ENCODE measurements around the gene PRC1. TPM values are rescaled to one million over a fixed set of nuclear protein-coding genes. Genes with fewer than 3 reads are reported as not detected.

The PRC1 gene
- total RNA-seq, 2 experiments from 2014 or later, result 149 to 224 TPM

- Histone ChIP-seq H3K79me2 (ENCODE audit: insufficient read depth, low read depth, low read length) (no peaks in the 10 kb centered on the region), H3K4me2 (ENCODE audit: low read length) (no peak overlapping the region), H3K4me3 (ENCODE audit: low read depth, low read length, poor library complexity, severe bottlenecking) (no peak overlapping the region), H3K27ac (ENCODE audit: low read depth, low read length, poor library complexity, severe bottlenecking) (no peak overlapping the region), H3K36me3 (ENCODE audit: insufficient read depth, low read length) (no peaks in the 10 kb centered on the region), H2AFZ (ENCODE audit: low read length) (no peak overlapping the region), H3K4me1 (ENCODE audit: insufficient read depth, low read length, poor library complexity, severe bottlenecking) (peaks cover 24% of the 10 kb centered on the region), H3K9me3 (ENCODE audit: low read length) (no peaks in the 10 kb centered on the region), H4K20me1 (ENCODE audit: insufficient read depth, low read length) (no peaks in the 10 kb centered on the region), H3K9me2 (ENCODE audit: insufficient read depth, low read length) (no peaks in the 10 kb centered on the region)
- no TSS peak for BruUV-seq (replicated peaks)
- TF ChIP-seq, protein P1, sequence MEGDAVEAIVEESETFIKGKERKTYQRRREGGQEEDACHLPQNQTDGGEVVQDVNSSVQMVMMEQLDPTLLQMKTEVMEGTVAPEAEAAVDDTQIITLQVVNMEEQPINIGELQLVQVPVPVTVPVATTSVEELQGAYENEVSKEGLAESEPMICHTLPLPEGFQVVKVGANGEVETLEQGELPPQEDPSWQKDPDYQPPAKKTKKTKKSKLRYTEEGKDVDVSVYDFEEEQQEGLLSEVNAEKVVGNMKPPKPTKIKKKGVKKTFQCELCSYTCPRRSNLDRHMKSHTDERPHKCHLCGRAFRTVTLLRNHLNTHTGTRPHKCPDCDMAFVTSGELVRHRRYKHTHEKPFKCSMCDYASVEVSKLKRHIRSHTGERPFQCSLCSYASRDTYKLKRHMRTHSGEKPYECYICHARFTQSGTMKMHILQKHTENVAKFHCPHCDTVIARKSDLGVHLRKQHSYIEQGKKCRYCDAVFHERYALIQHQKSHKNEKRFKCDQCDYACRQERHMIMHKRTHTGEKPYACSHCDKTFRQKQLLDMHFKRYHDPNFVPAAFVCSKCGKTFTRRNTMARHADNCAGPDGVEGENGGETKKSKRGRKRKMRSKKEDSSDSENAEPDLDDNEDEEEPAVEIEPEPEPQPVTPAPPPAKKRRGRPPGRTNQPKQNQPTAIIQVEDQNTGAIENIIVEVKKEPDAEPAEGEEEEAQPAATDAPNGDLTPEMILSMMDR (conservative IDR thresholded peaks at IDR 0.05; ENCODE audit: low read length), result no peak
- no peak for TF ChIP-seq EZH2phosphoT487 (IDR thresholded peaks at IDR 0.05; ENCODE audit: borderline replicate concordance, low read depth, low read length)
- CTCF ChIA-PET (ENCODE audit: unreplicated experiment), result no interaction called here
- POLR2A ChIA-PET, result interaction anchor here (1.2 kb wide), 1 partner anchor 13 kb away, joined by 3 read pairs; no protein-coding TSS in a partner anchor
- intact Hi-C loops (cut with micrococcal nuclease; ENCODE audit: unreplicated experiment), result no loop called here
- no peak for DNase-seq (ENCODE audit: low spot score)
These were observed 75.5 kb downstream of the PRC1 start for GRCh38 chr15:90918835-90919234.

- intact Hi-C loops (cut with micrococcal nuclease; ENCODE audit: unreplicated experiment), result no loop called here
- Histone ChIP-seq H3K4me3 (ENCODE audit: low read depth, low read length, poor library complexity, severe bottlenecking) (no peak overlapping the region), H3K9me3 (ENCODE audit: low read length) (no peaks in the 10 kb centered on the region), H2AFZ (ENCODE audit: low read length) (no peak overlapping the region), H3K27ac (ENCODE audit: low read depth, low read length, poor library complexity, severe bottlenecking) (no peak overlapping the region), H3K9me2 (ENCODE audit: insufficient read depth, low read length) (no peaks in the 10 kb centered on the region), H3K4me2 (ENCODE audit: low read length) (no peak overlapping the region), H4K20me1 (ENCODE audit: insufficient read depth, low read length) (no peaks in the 10 kb centered on the region), H3K79me2 (ENCODE audit: insufficient read depth, low read depth, low read length) (no peaks in the 10 kb centered on the region), H3K36me3 (ENCODE audit: insufficient read depth, low read length) (no peaks in the 10 kb centered on the region), H3K4me1 (ENCODE audit: insufficient read depth, low read length, poor library complexity, severe bottlenecking) (peaks cover 24% of the 10 kb centered on the region)
- TF ChIP-seq EZH2phosphoT487 (IDR thresholded peaks at IDR 0.05; ENCODE audit: borderline replicate concordance, low read depth, low read length), result no peak
- TF ChIP-seq, protein P1 (conservative IDR thresholded peaks at IDR 0.05; ENCODE audit: low read length), result no peak
- no peak for DNase-seq (ENCODE audit: low spot score)
- BruUV-seq (replicated peaks), result no TSS peak
- ChIA-PET CTCF (ENCODE audit: unreplicated experiment) (no interaction called here), POLR2A (interaction anchor here (0.6 to 1.4 kb wide), 3 partner anchors 12 to 134 kb away, joined by 3 read pairs; no protein-coding TSS in a partner anchor)
These were observed 76.1 kb downstream of the PRC1 start for GRCh38 chr15:90918034-90918788.

GRCh38 chr15:90917569-90917968 lies 76.8 kb downstream of the PRC1 start:
- POLR2A ChIA-PET, result interaction anchor here (0.6 to 1.4 kb wide), 2 partner anchors 14 to 135 kb away, joined by 3 read pairs; no protein-coding TSS in a partner anchor
- CTCF ChIA-PET (ENCODE audit: unreplicated experiment), result no interaction called here
- DNase-seq (ENCODE audit: low spot score), result no peak
- Histone ChIP-seq H2AFZ (ENCODE audit: low read length) (no peak overlapping the region), H3K9me2 (ENCODE audit: insufficient read depth, low read length) (no peaks in the 10 kb centered on the region), H3K4me2 (ENCODE audit: low read length) (no peak overlapping the region), H4K20me1 (ENCODE audit: insufficient read depth, low read length) (no peaks in the 10 kb centered on the region), H3K27ac (ENCODE audit: low read depth, low read length, poor library complexity, severe bottlenecking) (no peak overlapping the region), H3K79me2 (ENCODE audit: insufficient read depth, low read depth, low read length) (no peaks in the 10 kb centered on the region), H3K4me3 (ENCODE audit: low read depth, low read length, poor library complexity, severe bottlenecking) (no peak overlapping the region), H3K9me3 (ENCODE audit: low read length) (no peaks in the 10 kb centered on the region), H3K4me1 (ENCODE audit: insufficient read depth, low read length, poor library complexity, severe bottlenecking) (peaks cover 24% of the 10 kb centered on the region), H3K36me3 (ENCODE audit: insufficient read depth, low read length) (no peaks in the 10 kb centered on the region)
- TF ChIP-seq EZH2phosphoT487 (IDR thresholded peaks at IDR 0.05; ENCODE audit: borderline replicate concordance, low read depth, low read length), result no peak
- TF ChIP-seq, protein P1 (conservative IDR thresholded peaks at IDR 0.05; ENCODE audit: low read length), result no peak
- BruUV-seq (replicated peaks), result no TSS peak
- intact Hi-C loops (cut with micrococcal nuclease; ENCODE audit: unreplicated experiment), result no loop called here

All from OCI-LY7 (cell line).